Measurements from ENCODE around the gene GPR3. TPM values are rescaled to one million over a fixed set of nuclear protein-coding genes. Genes with fewer than 3 reads are reported as not detected.

Gene GPR3
- total RNA-seq, 1 donor from 2014 or later: 0.74 TPM

- no peak for DNase-seq (ENCODE audit: extremely low spot score in 2 of 2)
- Histone ChIP-seq H3K4me3 (no peak overlapping the region), H3K27me3 (no peaks in the 10 kb centered on the region), H3K9me3 (no peaks in the 10 kb centered on the region), H3K27ac (no peak overlapping the region), H3K36me3 (no peaks in the 10 kb centered on the region), H3K4me1 (peaks cover 15% of the 10 kb centered on the region)
- intact Hi-C loops (cut with DNase I): no loop called here
- no peak for TF ChIP-seq POLR2A (IDR thresholded peaks at IDR 0.05)
- TF ChIP-seq POLR2AphosphoS5 (IDR thresholded peaks at IDR 0.05; ENCODE audit: insufficient read depth in 1 of 2, low read depth in 1 of 2): peak in 1 of 2 donors; percentile 24
- TF ChIP-seq, protein P1, sequence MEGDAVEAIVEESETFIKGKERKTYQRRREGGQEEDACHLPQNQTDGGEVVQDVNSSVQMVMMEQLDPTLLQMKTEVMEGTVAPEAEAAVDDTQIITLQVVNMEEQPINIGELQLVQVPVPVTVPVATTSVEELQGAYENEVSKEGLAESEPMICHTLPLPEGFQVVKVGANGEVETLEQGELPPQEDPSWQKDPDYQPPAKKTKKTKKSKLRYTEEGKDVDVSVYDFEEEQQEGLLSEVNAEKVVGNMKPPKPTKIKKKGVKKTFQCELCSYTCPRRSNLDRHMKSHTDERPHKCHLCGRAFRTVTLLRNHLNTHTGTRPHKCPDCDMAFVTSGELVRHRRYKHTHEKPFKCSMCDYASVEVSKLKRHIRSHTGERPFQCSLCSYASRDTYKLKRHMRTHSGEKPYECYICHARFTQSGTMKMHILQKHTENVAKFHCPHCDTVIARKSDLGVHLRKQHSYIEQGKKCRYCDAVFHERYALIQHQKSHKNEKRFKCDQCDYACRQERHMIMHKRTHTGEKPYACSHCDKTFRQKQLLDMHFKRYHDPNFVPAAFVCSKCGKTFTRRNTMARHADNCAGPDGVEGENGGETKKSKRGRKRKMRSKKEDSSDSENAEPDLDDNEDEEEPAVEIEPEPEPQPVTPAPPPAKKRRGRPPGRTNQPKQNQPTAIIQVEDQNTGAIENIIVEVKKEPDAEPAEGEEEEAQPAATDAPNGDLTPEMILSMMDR (IDR thresholded peaks at IDR 0.05): peak; percentile 70 to 87 (median 86)
These were observed 4.0 kb upstream of the GPR3 start for GRCh38 chr1:27388337-27389005.

DNA sequence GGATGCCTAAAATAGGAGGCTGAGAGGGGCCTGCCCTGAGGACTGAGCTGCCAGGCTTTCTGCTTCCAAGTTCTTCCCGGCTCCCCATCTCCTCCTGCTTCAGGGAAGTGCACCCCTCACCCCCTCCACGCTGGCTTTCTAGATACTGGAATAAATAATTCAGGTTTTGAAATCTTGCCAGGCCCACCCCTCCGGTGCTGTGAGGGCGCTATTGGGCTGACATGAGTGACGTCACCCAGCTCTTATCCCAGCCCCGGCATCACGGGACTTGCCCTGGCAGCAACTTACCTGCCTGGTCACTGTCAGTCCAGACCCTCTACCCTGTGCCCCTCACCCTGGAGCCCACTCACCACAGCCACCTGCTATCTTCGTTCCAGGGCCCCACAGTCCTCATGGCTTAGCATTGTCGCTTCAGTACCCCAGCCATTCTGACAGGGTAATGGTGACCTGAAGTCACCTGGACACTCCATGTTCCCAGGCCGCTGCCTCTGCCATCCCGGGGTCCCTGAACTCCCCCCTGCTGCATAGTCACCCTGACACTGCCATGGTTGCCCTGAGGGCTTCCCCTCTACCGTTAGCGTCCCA is 819 bp upstream of the GPR3 start:
- Histone ChIP-seq H3K36me3 (no peaks in the 10 kb centered on the region), H3K27ac (peak overlapping the region; percentile 78), H3K9me3 (no peaks in the 10 kb centered on the region), H3K4me1 (peaks cover 19% of the 10 kb centered on the region), H3K27me3 (no peaks in the 10 kb centered on the region), H3K4me3 (peak overlapping the region; percentile 46 to 59)
- intact Hi-C loops (cut with DNase I): loop anchor here (10.0 kb wide), 1 partner anchor 273 kb away; no protein-coding TSS in a partner anchor
- TF ChIP-seq, protein P1 (IDR thresholded peaks at IDR 0.05): no peak
- TF ChIP-seq POLR2AphosphoS5 (IDR thresholded peaks at IDR 0.05; ENCODE audit: insufficient read depth in 1 of 2, low read depth in 1 of 2): peak in 1 of 2 donors; percentile 10
- no peak for DNase-seq (ENCODE audit: extremely low spot score in 2 of 2)

DNA sequence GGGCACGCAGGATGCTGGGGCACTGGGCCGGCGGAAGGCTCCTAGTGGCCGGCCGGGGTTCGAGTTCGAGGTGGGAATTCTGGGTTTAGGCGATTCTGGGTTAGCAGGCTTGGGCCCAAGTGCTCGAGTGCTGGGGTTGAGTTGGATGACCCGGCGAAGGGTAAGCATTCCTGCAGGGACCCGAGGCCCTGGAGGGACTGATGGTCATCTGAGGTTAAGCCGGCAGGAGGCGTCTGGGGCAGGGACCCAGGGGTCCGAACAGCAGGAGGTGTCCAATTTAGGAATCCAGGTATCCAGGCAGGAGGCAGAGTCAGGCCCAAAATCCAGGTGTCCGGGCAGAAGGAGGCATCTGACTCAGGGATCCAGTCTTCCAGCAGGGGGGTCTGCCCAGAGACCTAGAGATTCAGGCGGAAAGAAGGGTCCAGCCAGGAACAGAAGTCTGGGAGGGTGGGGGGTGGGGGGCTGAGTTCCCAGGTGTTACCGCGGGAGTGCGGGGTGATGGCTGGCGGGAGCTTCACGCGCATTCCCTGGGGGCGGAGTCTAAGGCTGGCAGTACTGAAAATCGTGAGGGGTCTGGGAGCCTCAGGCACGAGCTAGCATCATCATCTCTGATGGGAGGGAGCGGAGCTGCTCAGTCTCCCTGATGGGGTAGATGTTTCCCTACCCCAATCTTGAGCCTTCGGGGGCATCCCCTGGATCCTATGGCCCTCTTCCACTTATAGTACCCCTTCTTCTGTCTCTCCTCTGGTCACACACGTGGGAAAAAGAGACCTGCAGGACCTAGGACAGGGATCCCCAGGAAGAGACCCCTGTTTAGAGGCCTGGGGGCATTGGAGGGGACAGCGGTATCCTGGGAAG is 585 bp downstream of the GPR3 start:
- peak overlapping the region; percentile 46 to 59 for H3K4me3 ChIP-seq
- H3K27ac ChIP-seq: peak overlapping the region; percentile 78
- intact Hi-C loops (cut with DNase I): loop anchor here (10.0 kb wide), 1 partner anchor 272 kb away; no protein-coding TSS in a partner anchor
- no peak for TF ChIP-seq POLR2AphosphoS5 (IDR thresholded peaks at IDR 0.05; ENCODE audit: insufficient read depth in 1 of 2, low read depth in 1 of 2)
- TF ChIP-seq POLR2A (IDR thresholded peaks at IDR 0.05): no peak
- TF ChIP-seq, protein P1 (IDR thresholded peaks at IDR 0.05): no peak
- no peaks in the 10 kb centered on the region for H3K27me3 ChIP-seq
- DNase-seq (ENCODE audit: extremely low spot score in 2 of 2): no peak
- no peaks in the 10 kb centered on the region for H3K9me3 ChIP-seq
- peaks cover 19% of the 10 kb centered on the region for H3K4me1 ChIP-seq
- H3K36me3 ChIP-seq: no peaks in the 10 kb centered on the region

- Histone ChIP-seq H3K27me3 (no peaks in the 10 kb centered on the region), H3K27ac (no peak overlapping the region), H3K4me3 (no peak overlapping the region), H3K36me3 (no peaks in the 10 kb centered on the region), H3K4me1 (peaks cover 19% of the 10 kb centered on the region), H3K9me3 (no peaks in the 10 kb centered on the region)
- no peak for DNase-seq (ENCODE audit: extremely low spot score in 2 of 2)
- intact Hi-C loops (cut with DNase I): loop anchor here (2.0 to 10.0 kb wide), 3 partner anchors 37 to 271 kb away; no protein-coding TSS in a partner anchor
- TF ChIP-seq, protein P1 (IDR thresholded peaks at IDR 0.05): no peak
- no peak for TF ChIP-seq POLR2AphosphoS5 (IDR thresholded peaks at IDR 0.05; ENCODE audit: insufficient read depth in 1 of 2, low read depth in 1 of 2)
- no peak for TF ChIP-seq POLR2A (IDR thresholded peaks at IDR 0.05)
These were observed 1.3 kb downstream of the GPR3 start for GRCh38 chr1:27393641-27394281.

Measured in vagina (tissue), 2 donors.